WERI-Rb-1 (cell line): ENCODE results near the gene SMIM30.

Experiments used
- DNase-seq: peaks from one replicate; pipeline ENCODE4 v3.0.0-alpha.2; 2020
- H3K27ac ChIP-seq: fragments of 250-450 bp; sonication (Bioruptor Pico); 2 replicates; pipeline ENCODE4 v1.5.1; 2020; ENCODE audit warnings: mild to moderate bottlenecking, moderate library complexity
- H3K27me3 ChIP-seq: fragments of 250-450 bp; sonication (Bioruptor Pico); 2 replicates; pipeline ENCODE4 v1.5.1; 2021; ENCODE audit warnings: mild to moderate bottlenecking, low read depth, moderate library complexity; ENCODE audit not compliant: insufficient read depth, severe bottlenecking
- H3K36me3 ChIP-seq: fragments of 250-450 bp; sonication (Bioruptor Pico); 2 replicates; pipeline ENCODE4 v1.5.1; 2020; ENCODE audit warnings: mild to moderate bottlenecking, moderate library complexity
- H3K4me3 ChIP-seq: 2 replicates; pipeline ENCODE4 v1.5.1; 2011; ENCODE audit warnings: low read depth, mild to moderate bottlenecking, control low read depth, low read length
- H3K9me3 ChIP-seq: fragments of 250-450 bp; sonication (Bioruptor Pico); 2 replicates; pipeline ENCODE4 v1.5.1; 2021; ENCODE audit warnings: mild to moderate bottlenecking, moderate library complexity; ENCODE audit not compliant: severe bottlenecking
- TF ChIP-seq, protein P1 (sequence below): IDR thresholded peaks from 2 replicates; pipeline ENCODE4 v1.5.1; 2011; ENCODE audit warnings: low read depth, mild to moderate bottlenecking, control low read depth, inconsistent platforms, low read length

The SMIM30 gene

DNA sequence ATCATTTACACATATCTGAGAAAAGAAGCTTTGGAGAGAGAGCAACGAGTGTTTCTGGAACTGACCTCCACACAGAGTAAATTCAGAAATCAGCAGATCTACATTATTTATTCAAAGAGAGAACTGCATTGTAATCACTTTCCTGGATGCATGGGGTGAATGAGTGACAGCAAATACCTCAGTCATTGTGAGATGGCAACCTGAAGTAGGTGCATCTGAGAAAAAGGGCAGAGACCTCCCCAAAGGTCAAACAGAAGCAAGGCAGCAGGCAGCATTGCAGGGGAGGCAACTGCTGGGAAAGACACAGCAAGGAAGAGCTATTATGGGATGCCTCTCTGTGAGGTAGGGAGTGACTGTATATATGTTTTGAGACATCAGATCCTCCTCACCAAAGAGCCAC, 26.5 kb upstream of the SMIM30 start:
- no peak for DNase-seq
- Histone ChIP-seq H3K27ac (no peak overlapping the region), H3K27me3 (no peaks in the 10 kb centered on the region)

DNA sequence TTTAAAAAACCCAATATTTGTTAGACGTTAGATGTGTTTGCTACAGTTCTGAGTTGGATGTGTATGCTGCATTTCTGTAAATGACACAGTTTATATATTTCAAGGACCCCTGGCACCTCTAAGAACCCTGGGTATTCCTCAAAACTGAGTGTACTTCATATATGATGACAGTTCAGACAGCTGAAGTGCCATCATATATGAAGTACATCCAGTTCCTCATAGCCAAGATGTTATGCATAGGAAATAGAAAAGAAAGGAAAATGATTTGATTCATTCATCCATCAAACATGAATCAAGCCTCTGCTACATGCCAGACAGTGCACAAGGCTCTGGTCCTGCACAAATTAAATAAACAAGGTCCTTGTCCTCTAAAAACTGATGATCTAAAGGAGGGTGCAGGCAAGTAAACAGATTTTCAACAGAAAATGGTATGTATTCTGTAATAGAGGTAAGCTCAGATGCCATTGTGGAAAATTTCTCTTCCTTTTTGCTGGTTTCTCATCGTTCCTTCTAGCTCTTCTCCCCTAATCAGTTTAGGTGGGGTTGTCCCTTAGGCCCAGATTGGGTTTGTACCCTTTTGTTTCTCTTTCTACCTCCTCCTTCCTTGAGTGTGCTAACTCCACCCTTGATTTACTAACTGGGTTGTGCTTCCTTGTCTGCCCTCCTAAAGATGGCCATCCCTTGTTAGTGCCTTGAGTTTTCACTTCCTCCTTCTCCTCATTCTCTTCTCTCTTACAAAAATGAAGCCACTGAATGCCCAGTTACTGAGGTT, 25.3 kb upstream of the SMIM30 start:
- Histone ChIP-seq H3K27ac (no peak overlapping the region), H3K27me3 (no peaks in the 10 kb centered on the region), H3K9me3 (no peaks in the 10 kb centered on the region), H3K36me3 (no peaks in the 10 kb centered on the region), H3K4me3 (no peak overlapping the region)
- TF ChIP-seq, protein P1, sequence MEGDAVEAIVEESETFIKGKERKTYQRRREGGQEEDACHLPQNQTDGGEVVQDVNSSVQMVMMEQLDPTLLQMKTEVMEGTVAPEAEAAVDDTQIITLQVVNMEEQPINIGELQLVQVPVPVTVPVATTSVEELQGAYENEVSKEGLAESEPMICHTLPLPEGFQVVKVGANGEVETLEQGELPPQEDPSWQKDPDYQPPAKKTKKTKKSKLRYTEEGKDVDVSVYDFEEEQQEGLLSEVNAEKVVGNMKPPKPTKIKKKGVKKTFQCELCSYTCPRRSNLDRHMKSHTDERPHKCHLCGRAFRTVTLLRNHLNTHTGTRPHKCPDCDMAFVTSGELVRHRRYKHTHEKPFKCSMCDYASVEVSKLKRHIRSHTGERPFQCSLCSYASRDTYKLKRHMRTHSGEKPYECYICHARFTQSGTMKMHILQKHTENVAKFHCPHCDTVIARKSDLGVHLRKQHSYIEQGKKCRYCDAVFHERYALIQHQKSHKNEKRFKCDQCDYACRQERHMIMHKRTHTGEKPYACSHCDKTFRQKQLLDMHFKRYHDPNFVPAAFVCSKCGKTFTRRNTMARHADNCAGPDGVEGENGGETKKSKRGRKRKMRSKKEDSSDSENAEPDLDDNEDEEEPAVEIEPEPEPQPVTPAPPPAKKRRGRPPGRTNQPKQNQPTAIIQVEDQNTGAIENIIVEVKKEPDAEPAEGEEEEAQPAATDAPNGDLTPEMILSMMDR = no peak
- DNase-seq = no peak

More for the DNA sequence above, 26.5 kb upstream of the SMIM30 start:
- Histone ChIP-seq H3K4me3 (no peak overlapping the region), H3K9me3 (no peaks in the 10 kb centered on the region), H3K36me3 (no peaks in the 10 kb centered on the region)
- TF ChIP-seq, protein P1 = no peak

DNA sequence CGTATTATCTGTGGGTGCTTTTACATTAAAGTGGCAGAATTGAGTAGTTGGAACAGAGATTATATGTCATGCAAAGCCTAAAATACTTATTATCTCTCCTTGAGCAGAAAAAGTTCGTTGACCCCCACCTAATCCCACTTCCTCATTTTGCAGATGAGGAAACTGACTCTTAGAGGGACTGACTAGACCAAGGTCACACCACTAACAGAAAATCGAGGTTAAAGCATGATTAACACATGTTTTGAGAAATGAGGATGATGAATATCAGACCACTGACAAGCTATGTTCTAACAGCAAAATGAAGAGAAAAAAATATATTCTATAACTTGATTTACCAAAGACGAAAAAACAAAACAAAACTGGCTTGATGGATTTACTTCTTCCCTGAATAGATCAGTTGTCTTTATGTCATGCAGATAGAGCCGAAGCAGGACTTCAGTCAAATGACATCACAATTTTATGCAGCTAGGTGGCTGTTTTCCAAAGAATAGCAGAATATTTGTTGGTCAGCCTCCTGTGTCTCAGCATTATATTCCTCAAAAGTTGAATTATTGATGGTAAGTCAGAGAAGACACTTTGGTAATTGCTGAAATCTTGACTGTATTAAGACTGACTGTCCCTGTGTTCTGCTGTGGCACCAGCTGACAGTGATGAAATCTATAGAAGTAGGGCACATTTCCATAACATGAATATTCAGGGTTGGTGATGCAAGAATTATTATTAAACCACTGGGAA, 24.2 kb upstream of the SMIM30 start:
- TF ChIP-seq, protein P1 = no peak
- no peak overlapping the region for H3K4me3 ChIP-seq
- no peaks in the 10 kb centered on the region for H3K36me3 ChIP-seq
- no peak overlapping the region for H3K27ac ChIP-seq
- H3K9me3 ChIP-seq = no peaks in the 10 kb centered on the region
- no peak for DNase-seq
- H3K27me3 ChIP-seq = no peaks in the 10 kb centered on the region

DNA sequence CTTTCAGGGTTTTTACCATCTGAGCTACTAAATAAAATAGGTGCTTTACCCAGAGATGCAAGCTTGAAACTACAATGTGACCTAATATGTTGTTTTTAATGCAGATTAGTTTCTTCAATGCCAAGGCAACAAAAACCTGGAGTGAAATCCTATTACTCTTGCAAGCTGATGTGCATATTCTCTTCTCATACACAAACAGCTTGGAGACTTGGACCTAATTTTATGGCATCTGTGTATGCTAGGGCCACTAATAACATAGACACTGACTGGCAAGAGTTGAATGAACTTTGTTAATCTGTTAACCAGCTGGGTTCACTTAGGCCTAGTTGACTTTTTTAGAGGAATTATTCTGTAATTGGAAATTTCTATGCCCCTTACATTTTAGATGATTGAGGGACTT, 23.4 kb upstream of the SMIM30 start:
- no peak for DNase-seq
- TF ChIP-seq, protein P1 = no peak
- no peak overlapping the region for H3K27ac ChIP-seq

DNA sequence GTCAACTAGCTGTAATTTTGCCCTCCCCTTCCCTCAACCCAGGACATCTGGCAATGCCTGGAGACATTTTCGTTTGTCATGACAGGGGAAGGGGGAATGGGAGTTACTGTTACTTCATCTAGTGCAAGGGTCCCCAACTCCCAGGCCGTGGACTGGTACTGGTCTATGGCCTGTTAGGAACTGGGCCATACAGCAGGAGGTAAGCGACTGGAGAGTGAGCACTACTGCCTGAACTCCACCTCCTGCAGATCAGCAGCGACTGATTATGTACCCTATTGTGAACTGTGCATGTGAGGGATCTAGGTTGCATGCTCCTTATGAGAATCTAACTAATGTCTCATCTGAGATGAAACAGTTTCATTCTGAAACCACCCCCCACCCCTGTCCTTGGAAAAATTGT, 22.6 kb upstream of the SMIM30 start:
- Histone ChIP-seq H3K27me3 (no peaks in the 10 kb centered on the region), H3K27ac (no peak overlapping the region), H3K36me3 (no peaks in the 10 kb centered on the region), H3K9me3 (no peaks in the 10 kb centered on the region), H3K4me3 (no peak overlapping the region)
- TF ChIP-seq, protein P1 = no peak
- no peak for DNase-seq

More for the DNA sequence above, 23.4 kb upstream of the SMIM30 start:
- Histone ChIP-seq H3K36me3 (no peaks in the 10 kb centered on the region), H3K4me3 (no peak overlapping the region), H3K9me3 (no peaks in the 10 kb centered on the region), H3K27me3 (no peaks in the 10 kb centered on the region)
